Measurements from ENCODE around the gene COL1A1.

The COL1A1 gene

DNA sequence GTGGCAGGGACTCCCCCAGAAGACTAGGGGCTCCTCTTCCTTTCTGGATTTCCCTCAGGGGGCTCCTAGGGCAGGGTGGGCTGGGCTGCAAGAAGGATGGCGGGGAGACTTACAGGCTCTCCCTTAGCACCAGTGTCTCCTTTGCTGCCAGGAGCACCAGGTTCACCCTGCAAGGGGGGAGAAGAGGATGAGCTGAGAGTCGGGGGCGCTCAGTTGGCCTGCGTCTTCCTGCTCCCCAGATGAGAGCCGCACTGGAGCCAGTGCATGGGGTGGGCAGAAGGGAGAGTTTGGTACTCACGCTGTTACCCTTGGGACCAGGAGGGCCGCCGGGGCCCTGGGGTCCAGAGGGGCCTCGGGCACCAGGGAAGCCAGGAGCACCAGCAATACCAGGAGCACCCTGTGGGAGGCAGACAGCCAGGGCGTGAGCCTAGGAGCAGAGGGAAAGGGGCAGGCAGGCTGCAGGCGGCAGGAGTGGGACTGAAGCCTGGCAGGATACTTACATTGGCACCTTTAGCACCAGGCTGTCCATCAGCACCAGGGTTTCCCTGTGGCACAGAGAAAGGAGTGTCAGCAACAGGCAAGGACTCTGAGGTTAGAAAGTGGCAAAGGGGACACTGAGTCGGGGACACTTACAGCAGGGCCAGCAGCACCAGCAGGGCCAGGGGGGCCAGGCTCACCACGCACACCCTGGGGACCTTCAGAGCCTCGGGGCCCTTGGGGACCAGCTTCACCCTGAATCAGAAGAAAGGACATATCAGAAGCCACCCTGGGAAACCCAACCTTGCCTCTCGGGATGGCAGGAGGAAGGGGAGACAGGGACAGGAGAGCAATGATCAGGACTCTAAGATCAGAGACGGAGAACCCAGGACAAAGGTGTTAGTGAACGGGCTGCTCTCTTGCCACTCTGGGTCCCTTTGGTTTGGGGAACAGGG is 6.2 kb downstream of the COL1A1 start:
- no peak overlapping the region for H3K4me3 ChIP-seq (ENCODE audit: low read depth, low read length)
- TF ChIP-seq CTCF (IDR thresholded peaks at IDR 0.05; ENCODE audit: insufficient read depth, low read depth, low read length, missing control alignments) = no peak
- DNase-seq (ENCODE audit: low read depth) = no peak

DNA sequence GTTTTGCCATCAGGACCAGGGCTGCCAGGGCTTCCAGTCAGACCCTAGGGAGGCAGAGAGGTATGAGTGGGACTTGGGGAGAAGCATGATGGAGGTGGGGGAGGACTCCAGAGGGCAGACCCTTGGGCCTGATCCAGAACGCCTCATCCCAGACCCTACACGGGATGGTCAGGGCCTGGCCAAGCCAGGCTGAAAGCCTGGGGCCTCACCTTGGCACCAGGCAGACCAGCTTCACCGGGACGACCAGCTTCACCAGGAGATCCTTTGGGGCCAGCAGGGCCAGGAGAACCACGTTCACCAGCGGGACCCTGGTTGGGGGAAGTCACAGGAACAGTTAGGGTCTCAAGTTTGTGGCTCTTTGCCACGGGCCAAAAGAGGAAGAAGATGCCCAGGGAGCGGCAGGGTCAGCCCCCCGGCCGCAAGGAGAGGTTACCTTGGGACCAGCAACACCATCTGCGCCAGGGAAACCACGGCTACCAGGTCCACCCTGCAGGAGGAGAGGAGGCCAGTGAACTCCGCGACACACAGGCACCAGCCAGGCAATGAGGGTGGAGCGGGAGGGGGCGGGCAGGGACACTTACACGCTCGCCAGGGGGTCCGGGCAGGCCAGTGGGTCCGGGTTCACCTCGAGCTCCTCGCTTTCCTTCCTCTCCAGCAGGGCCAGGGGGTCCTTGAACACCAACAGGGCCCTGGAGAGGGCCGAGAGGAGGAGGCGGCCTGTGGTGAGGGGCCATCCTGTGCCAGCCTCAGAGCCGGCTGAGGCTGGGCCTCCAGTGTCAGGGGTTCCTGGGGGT is 7.1 kb downstream of the COL1A1 start:
- no peak for TF ChIP-seq CTCF (IDR thresholded peaks at IDR 0.05; ENCODE audit: insufficient read depth, low read depth, low read length, missing control alignments)
- H3K4me3 ChIP-seq (ENCODE audit: low read depth, low read length) = no peak overlapping the region

DNA sequence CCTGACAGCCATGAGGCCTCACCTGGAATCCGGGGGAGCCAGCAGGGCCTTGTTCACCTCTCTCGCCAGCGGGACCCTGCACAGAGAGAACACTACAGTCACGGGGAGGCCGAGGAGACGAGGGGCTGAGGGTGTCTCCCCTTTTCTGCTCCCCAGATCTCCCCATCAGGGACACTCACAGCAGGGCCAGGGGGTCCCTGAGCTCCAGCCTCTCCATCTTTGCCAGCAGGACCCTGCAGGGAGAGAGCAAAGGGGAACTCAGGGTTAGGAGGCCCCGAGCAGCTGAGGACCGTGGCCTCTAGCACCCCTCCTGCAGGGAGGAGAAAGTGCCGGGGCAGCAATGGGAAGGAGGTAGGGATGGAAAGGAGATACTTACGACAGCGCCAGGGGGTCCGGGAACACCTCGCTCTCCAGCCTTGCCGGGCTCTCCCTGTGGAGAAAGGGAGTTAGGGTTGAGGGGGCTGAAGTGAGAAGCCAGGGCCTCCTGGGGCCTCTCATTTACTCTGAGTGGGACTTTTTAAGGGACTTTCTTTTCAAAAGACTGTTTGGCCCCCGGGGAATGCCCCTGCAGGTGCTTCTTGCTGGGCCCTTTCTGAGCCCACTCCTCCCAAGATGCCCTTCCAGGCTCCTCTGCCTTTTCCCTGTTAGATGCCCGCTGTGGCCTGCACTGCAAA is 8.7 kb downstream of the COL1A1 start:
- H3K4me3 ChIP-seq (ENCODE audit: low read depth, low read length) = peak overlapping the region; percentile 35
- peak; percentile 37 for DNase-seq (ENCODE audit: low read depth)
- TF ChIP-seq CTCF (IDR thresholded peaks at IDR 0.05; ENCODE audit: insufficient read depth, low read depth, low read length, missing control alignments) = no peak

More for the DNA sequence above, 7.1 kb downstream of the COL1A1 start:
- DNase-seq (ENCODE audit: low read depth) = no peak

GRCh38 chr17:50192144-50192617 is 9.2 kb downstream of the COL1A1 start:
- no peak for DNase-seq (ENCODE audit: low read depth)
- peak overlapping the region; percentile 35 for H3K4me3 ChIP-seq (ENCODE audit: low read depth, low read length)
- no peak for TF ChIP-seq CTCF (IDR thresholded peaks at IDR 0.05; ENCODE audit: insufficient read depth, low read depth, low read length, missing control alignments)

- TF ChIP-seq CTCF (IDR thresholded peaks at IDR 0.05; ENCODE audit: insufficient read depth, low read depth, low read length, missing control alignments) = no peak
- no peak for DNase-seq (ENCODE audit: low read depth)
- H3K4me3 ChIP-seq (ENCODE audit: low read depth, low read length) = no peak overlapping the region
These were observed 9.9 kb downstream of the COL1A1 start for GRCh38 chr17:50191359-50192143.

Data from GM12865 (cell line).